H9 (cell line): ENCODE data around the gene CPNE5. TPM values are rescaled to one million over a fixed set of nuclear protein-coding genes. Genes with fewer than 3 reads are reported as not detected.

Source experiments
- DNase-seq: peaks from one replicate; pipeline ENCODE4 v3.0.0-alpha.2; 2017
- H2AFZ ChIP-seq: one replicate; pipeline ENCODE4 v1.6.1; 2013; ENCODE audit warnings: mild to moderate bottlenecking, low read length, control low read depth, moderate library complexity
- H2AK5ac ChIP-seq: 2 replicates; pipeline ENCODE4 v1.6.1; 2013; ENCODE audit warnings: low read length, control low read depth, mixed read lengths; ENCODE audit not compliant: insufficient read length
- H2BK120ac ChIP-seq: one replicate; pipeline ENCODE4 v1.6.1; 2013; ENCODE audit warnings: low read depth, mild to moderate bottlenecking, low read length, control low read depth, inconsistent platforms; ENCODE audit not compliant: poor library complexity, severe bottlenecking
- H2BK12ac ChIP-seq: 2 replicates; pipeline ENCODE4 v1.6.1; 2013; ENCODE audit warnings: low read length, control low read depth, mixed read lengths, low read depth; ENCODE audit not compliant: insufficient read length
- H2BK15ac ChIP-seq: 2 replicates; pipeline ENCODE4 v1.6.1; 2013; ENCODE audit warnings: low read depth, low read length, control low read depth
- H2BK20ac ChIP-seq: one replicate; pipeline ENCODE4 v1.6.1; 2013; ENCODE audit warnings: low read depth, mild to moderate bottlenecking, low read length, control low read depth, inconsistent platforms; ENCODE audit not compliant: poor library complexity, severe bottlenecking
- H2BK5ac ChIP-seq: 2 replicates; pipeline ENCODE4 v1.6.1; 2013; ENCODE audit warnings: low read length, control low read depth, mixed read lengths; ENCODE audit not compliant: insufficient read length
- H3K14ac ChIP-seq: 2 replicates; pipeline ENCODE4 v1.6.1; 2013; ENCODE audit warnings: low read length, control low read depth; ENCODE audit not compliant: insufficient read depth
- H3K18ac ChIP-seq: 2 replicates; pipeline ENCODE4 v1.6.1; 2013; ENCODE audit warnings: low read depth, mild to moderate bottlenecking, mixed read lengths, low read length, control low read depth; ENCODE audit not compliant: insufficient read length
- H3K23ac ChIP-seq: 2 replicates; pipeline ENCODE4 v1.6.1; 2013; ENCODE audit warnings: low read length, control low read depth, mixed read lengths, low read depth; ENCODE audit not compliant: insufficient read length
- H3K23me2 ChIP-seq: 2 replicates; pipeline ENCODE4 v1.6.1; 2013; ENCODE audit warnings: low read depth, mild to moderate bottlenecking, mixed read lengths, low read length, control low read depth; ENCODE audit not compliant: insufficient read length, poor library complexity, severe bottlenecking
- H3K27ac ChIP-seq: 2 replicates; pipeline ENCODE4 v1.5.1; 2013; ENCODE audit warnings: low read length, control low read depth, mixed read lengths, low read depth; ENCODE audit not compliant: insufficient read length
- H3K27me3 ChIP-seq: 2 replicates; pipeline ENCODE4 v1.6.1; 2013; ENCODE audit warnings: low read length, control low read depth, inconsistent platforms; ENCODE audit not compliant: insufficient read depth
- H3K4ac ChIP-seq: 2 replicates; pipeline ENCODE4 v1.6.1; 2013; ENCODE audit warnings: low read depth, mild to moderate bottlenecking, control low read depth, inconsistent platforms, low read length, moderate library complexity
- H3K4me1 ChIP-seq: 2 replicates; pipeline ENCODE4 v1.6.1; 2013; ENCODE audit warnings: low read length, control low read depth, inconsistent platforms; ENCODE audit not compliant: insufficient read depth
- H3K4me2 ChIP-seq: 2 replicates; pipeline ENCODE4 v1.6.1; 2013; ENCODE audit warnings: low read length, control low read depth, mixed read lengths; ENCODE audit not compliant: insufficient read length, insufficient read depth
- H3K56ac ChIP-seq: 2 replicates; pipeline ENCODE4 v1.6.1; 2013; ENCODE audit warnings: low read depth, mild to moderate bottlenecking, mixed read lengths, low read length, control low read depth; ENCODE audit not compliant: insufficient read length
- H3K79me1 ChIP-seq: 2 replicates; pipeline ENCODE4 v1.6.1; 2013; ENCODE audit warnings: low read depth, mild to moderate bottlenecking, moderate library complexity, low read length, control low read depth, inconsistent platforms; ENCODE audit not compliant: insufficient read depth, poor library complexity, severe bottlenecking
- H3K79me2 ChIP-seq: 2 replicates; pipeline ENCODE4 v1.6.1; 2013; ENCODE audit warnings: low read length, control low read depth, inconsistent platforms; ENCODE audit not compliant: insufficient read depth
- H3K9ac ChIP-seq: 2 replicates; pipeline ENCODE4 v1.6.1; 2013; ENCODE audit warnings: low read length, control low read depth, mixed read lengths; ENCODE audit not compliant: insufficient read length; ENCODE audit errors: extremely low read depth
- H3K9me3 ChIP-seq: one replicate; pipeline ENCODE4 v1.6.1; 2013; ENCODE audit warnings: low read depth, low read length, inconsistent platforms; ENCODE audit not compliant: control insufficient read depth
- H3T11ph ChIP-seq: one replicate; pipeline ENCODE4 v1.6.1; 2013; ENCODE audit warnings: mild to moderate bottlenecking, low read length, control low read depth, inconsistent platforms
- H4K20me1 ChIP-seq: one replicate; pipeline ENCODE4 v1.6.1; 2013; ENCODE audit not compliant: control insufficient read depth, insufficient read length, insufficient read depth
- H4K5ac ChIP-seq: 2 replicates; pipeline ENCODE4 v1.6.1; 2013; ENCODE audit warnings: low read depth, mild to moderate bottlenecking, mixed read lengths, low read length, control low read depth; ENCODE audit not compliant: insufficient read length
- H4K8ac ChIP-seq: replicated peaks from 2 replicates; pipeline ENCODE4 v1.6.1; 2013; ENCODE audit warnings: low read length, control low read depth, mixed read lengths, low read depth; ENCODE audit not compliant: insufficient read length
- H4K91ac ChIP-seq: 2 replicates; pipeline ENCODE4 v1.6.1; 2013; ENCODE audit warnings: low read depth, mild to moderate bottlenecking, moderate library complexity, mixed read lengths, low read length, control low read depth; ENCODE audit not compliant: insufficient read length
- H3K27ac Mint-ChIP-seq, 3 experiments: 2 replicates in 2 of 3; 3 replicates in 1 of 3; pipeline ENCODE4 v1.8.0; 2020 to 2021; ENCODE audit warnings: mixed read lengths in 3 of 3, mild to moderate bottlenecking in 1 of 3, moderate library complexity in 1 of 3
- H3K27me3 Mint-ChIP-seq: 2 replicates; pipeline ENCODE4 v1.8.0; 2021; ENCODE audit warnings: low read depth, mild to moderate bottlenecking, moderate library complexity, mixed read lengths
- H3K36me3 Mint-ChIP-seq, 3 experiments: 2 replicates in 2 of 3; 3 replicates in 1 of 3; pipeline ENCODE4 v1.8.0; 2020 to 2021; ENCODE audit warnings: low read depth in 3 of 3, mixed read lengths in 3 of 3; ENCODE audit not compliant: insufficient read depth in 1 of 3
- H3K4me1 Mint-ChIP-seq, 2 experiments: 2 replicates each; pipeline ENCODE4 v1.8.0; 2020; ENCODE audit warnings: mixed read lengths in 2 of 2
- H3K4me3 Mint-ChIP-seq, 2 experiments: 2 replicates in 1 of 2; 3 replicates in 1 of 2; pipeline ENCODE4 v1.8.0; 2020 to 2021; ENCODE audit warnings: mild to moderate bottlenecking in 2 of 2, mixed read lengths in 2 of 2, moderate library complexity in 1 of 2
- H3K9me3 Mint-ChIP-seq, 2 experiments: 2 replicates in 1 of 2; 3 replicates in 1 of 2; pipeline ENCODE4 v1.8.0; 2020; ENCODE audit warnings: mild to moderate bottlenecking in 2 of 2, mixed read lengths in 2 of 2, moderate library complexity in 1 of 2
- WGBS: extraction: QIAGEN DNeasy Blood & Tissue Kit; methylation state at CpG from one replicate; pipeline ENCODE4 v1.1.7; 2013; ENCODE audit warnings: missing lambda C conversion rate, low lambda C conversion rate, mixed read lengths; ENCODE audit not compliant: insufficient read length; ENCODE audit errors: extremely low coverage; 5-methylcytosine and 5-hydroxymethylcytosine counted together
- total RNA-seq: library from RNA; stranded (reverse); gene quantifications from 2 replicates; pipeline ENCODE4 v1.2.1, GENCODE V29; 2021
- TF ChIP-seq, protein P1 (sequence below): fragments of 200-600 bp; sonication (generic); conservative IDR thresholded peaks from 3 replicates; pipeline ENCODE4 v1.8.0; 2021; ENCODE audit warnings: antibody characterized with exemption, mild to moderate bottlenecking

The CPNE5 gene
- total RNA-seq, 1 experiment from 2014 or later, result 0.52 TPM

DNA sequence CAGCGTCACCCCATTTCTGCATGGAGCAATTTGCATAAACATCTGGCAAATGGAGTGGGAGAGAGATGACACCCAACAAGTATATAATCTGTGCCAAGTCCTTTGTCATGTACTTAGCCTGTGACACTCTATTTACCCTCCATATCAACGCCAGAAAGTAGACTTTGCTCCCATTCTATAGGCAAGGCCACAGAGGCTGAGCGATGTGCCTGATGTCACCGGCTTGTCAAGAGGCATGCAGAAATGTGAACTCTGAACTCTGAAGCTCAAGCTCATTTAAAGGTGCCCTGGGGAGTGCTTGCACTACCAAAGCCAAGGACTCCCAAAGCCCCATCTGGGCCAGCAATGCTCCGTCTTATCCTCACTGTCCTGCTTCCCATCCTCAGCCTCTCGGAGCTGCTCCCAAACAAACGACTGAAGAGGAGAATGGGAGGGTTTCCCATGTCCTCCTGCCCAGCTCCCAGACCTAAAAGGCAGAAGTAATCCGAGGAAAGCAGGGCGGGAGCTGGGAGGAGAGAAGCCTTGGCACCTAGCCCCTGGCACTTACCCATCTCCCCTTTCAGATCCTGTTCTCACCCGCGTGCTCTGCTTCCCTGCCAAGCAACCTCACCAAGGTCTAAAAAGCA lies 9.2 kb downstream of the CPNE5 start:
- Mint-ChIP-seq H3K9me3 (peaks cover 0 to 6% of the 10 kb centered on the region in 2 experiments; a peak in 2 of 5 replicates), H3K4me1 (peaks cover 18 to 32% of the 10 kb centered on the region in 2 experiments), H3K4me3 (no peak overlapping the region), H3K36me3 (0 out of 7 replicates have a peak, but pooled peaks cover 0 to 3% (median 0%) of the 10 kb centered on the region in 3 experiments), H3K27me3 (peaks cover 14% of the 10 kb centered on the region), H3K27ac (no peak overlapping the region; a peak in 1 of 7 replicates)
- Histone ChIP-seq H3K14ac (no peak overlapping the region), H4K5ac (no peak overlapping the region), H2AK5ac (no peak overlapping the region), H4K20me1 (no peaks in the 10 kb centered on the region), H3K9me3 (no peaks in the 10 kb centered on the region), H3K4me2 (no peak overlapping the region), H3K27me3 (no peaks in the 10 kb centered on the region), H3K79me1 (no peaks in the 10 kb centered on the region), H3K4me1 (peaks cover under 1% of the 10 kb centered on the region; the same call in 1 of the 2 replicates), H2BK12ac (no peak overlapping the region), H2BK120ac (no peak overlapping the region), H3K9ac (no peak overlapping the region), H2AFZ (no peak overlapping the region), H3K4ac (no peak overlapping the region), H3K23ac (no peak overlapping the region), H4K91ac (no peak overlapping the region), H3K23me2 (no peaks in the 10 kb centered on the region), H3K18ac (no peak overlapping the region), H4K8ac (no peak overlapping the region), H3K79me2 (no peaks in the 10 kb centered on the region), H2BK20ac (no peak overlapping the region), H2BK5ac (no peak overlapping the region), H3K27ac (no peak overlapping the region), H2BK15ac (no peak overlapping the region), H3K56ac (no peak overlapping the region), H3T11ph (no peak overlapping the region)
- TF ChIP-seq, protein P1, sequence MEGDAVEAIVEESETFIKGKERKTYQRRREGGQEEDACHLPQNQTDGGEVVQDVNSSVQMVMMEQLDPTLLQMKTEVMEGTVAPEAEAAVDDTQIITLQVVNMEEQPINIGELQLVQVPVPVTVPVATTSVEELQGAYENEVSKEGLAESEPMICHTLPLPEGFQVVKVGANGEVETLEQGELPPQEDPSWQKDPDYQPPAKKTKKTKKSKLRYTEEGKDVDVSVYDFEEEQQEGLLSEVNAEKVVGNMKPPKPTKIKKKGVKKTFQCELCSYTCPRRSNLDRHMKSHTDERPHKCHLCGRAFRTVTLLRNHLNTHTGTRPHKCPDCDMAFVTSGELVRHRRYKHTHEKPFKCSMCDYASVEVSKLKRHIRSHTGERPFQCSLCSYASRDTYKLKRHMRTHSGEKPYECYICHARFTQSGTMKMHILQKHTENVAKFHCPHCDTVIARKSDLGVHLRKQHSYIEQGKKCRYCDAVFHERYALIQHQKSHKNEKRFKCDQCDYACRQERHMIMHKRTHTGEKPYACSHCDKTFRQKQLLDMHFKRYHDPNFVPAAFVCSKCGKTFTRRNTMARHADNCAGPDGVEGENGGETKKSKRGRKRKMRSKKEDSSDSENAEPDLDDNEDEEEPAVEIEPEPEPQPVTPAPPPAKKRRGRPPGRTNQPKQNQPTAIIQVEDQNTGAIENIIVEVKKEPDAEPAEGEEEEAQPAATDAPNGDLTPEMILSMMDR, result no peak
- DNase-seq, result no peak
- WGBS, result no CpG with 5 or more reads among the region's 11 CpGs
